NOMO-1 (cell line): ENCODE results near the gene PLA2G6.

Experiments
- DNase-seq, 2 experiments: peaks; one replicate each; lab custom pipeline; 2025; ENCODE audit not compliant: unreplicated experiment in 2 of 2; lab: John Stamatoyannopoulos, UW

PLA2G6 gene

DNA sequence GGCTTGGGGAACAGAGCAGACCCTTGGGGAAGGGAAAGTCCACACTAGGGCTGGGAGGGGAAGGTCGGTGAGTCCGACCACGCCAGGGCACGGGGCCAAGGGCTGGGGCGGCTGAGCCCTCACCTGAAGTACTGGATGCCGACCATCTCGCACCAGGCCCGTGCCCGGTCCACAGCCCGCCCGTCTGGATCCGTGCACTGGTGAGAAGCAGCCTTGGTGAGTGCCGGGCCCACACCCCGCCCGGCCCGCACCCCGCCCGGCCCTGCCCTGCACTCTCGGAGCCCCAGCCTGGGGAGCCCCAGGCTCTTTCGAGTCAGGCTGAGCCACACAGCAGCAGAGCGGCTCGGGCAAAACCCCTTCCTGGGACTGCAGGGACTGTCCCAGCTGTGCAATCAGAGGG lies 69.2 kb downstream of the PLA2G6 start:
- DNase-seq = no peak

DNA sequence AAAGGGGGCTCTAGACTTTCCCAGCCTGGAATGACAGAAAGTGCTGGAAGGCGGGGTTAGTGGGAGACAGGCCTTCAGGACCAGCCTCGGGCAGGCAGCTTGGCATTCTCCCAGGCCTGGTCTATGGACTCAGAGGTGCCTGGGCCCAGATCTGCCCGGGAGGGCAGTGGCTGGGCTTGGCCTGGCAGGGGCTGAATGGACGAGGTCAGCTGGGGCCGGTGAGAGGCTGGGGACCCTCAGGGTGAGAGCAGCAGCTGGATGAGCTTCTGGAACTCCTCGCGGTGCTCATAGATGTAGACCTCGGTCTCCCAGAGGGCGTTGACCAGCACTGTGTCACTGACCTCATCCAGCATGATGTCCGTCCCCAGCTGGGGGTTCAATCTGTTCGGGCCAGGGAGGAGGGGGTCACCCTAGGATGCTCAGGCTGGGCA lies 69.7 kb downstream of the PLA2G6 start:
- no peak for DNase-seq

- DNase-seq = no peak
These were observed 70.5 kb downstream of the PLA2G6 start for GRCh38 chr22:38110863-38111852.

GRCh38 chr22:38110008-38110862 lies 71.4 kb downstream of the PLA2G6 start, which contains the start of gene BAIAP2L2:
Gene BAIAP2L2, minus strand, starts transcription at chr22:38110684. Its CDS starts 159 bp downstream, at chr22:38110525.
- DNase-seq = no peak

GRCh38 chr22:38109371-38110001 lies 72.1 kb downstream of the PLA2G6 start:
- no peak for DNase-seq

- DNase-seq = no peak
These were observed 72.9 kb downstream of the PLA2G6 start for GRCh38 chr22:38108561-38109319.

DNA sequence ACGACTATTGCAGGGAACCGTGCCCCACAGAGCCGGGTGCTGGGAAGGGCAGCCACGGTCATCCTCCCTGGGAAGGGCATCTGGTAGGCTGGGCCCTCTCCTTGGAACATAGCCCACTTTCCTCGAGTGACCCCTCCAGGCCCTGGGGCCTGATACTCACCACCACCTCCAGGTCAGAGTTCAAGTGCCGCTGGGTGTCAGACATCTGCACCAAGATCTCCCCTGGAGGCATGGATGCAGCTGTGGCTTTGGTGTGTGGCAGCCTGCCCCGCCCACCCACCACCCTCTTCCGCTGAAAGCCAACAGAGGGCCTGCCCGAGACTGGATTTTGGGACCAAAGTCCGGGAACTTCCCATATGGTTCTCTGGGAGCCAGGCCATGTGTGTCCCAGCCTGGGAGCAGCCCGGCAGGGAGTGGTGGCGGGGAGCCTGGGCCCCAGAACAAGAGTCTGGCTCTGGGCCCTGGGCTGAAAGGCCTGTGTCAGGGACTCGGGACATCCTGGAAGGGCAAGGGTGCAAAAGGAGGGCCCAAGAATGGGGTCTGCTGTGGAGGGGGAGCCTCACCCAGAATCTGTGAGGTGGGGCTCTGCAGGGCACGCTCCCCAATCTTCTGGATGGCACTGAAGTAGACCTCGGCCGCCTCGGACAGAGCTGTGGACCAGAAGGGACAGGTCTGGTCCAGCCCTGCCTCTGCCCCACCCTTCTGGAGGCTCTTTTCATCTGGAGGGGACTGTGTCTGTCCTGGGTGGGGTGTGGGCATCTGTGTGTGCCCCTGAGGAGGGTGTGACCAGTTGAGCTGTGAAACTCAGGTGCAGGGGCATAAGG lies 73.7 kb downstream of the PLA2G6 start:
- no peak for DNase-seq

DNA sequence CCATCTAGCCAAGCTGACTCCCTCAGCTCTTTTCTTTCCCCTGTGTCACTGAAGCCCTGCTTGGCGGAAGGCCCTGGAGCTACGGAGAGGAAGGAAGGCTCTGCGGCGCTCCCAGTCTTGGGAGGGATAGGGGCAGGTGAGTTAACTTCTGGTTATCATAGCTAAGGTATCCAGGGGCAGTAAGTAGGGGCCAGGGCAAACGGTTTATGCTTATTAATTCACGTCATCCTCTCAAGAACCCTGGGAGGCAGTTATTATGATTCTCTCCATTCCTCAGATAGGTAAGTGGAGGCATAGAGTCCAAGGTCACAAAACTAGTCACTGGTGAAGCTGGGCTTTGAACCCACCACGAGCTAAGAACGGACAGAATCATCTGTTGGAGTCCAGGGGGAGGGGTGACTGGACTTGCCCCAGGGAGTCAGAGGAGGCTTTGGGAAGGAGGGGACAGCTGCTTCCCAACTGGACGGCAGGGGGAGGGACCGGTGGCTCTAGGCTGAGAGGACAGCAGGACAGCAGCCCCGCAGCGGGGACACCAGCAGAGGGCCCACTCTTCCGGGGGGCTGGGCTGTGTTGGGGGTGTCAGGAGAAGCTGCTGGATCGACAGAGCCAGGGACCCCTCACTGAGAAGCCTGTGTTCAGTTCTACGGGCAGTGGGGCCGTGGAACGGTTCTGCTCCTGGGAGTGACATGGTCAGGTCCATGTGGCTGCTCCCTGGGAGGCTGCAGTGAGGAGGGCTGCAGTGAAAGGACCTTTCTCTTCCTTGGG lies 74.6 kb downstream of the PLA2G6 start:
- no peak for DNase-seq

- DNase-seq = peak in 1 of 2 experiments; percentile 16
These were observed 77.5 kb downstream of the PLA2G6 start for GRCh38 chr22:38104084-38104483.

- DNase-seq = no peak
These were observed 78.0 kb downstream of the PLA2G6 start for GRCh38 chr22:38103641-38104040.

GRCh38 chr22:38098410-38099249 lies 83.0 kb downstream of the PLA2G6 start:
- DNase-seq = no peak

DNA sequence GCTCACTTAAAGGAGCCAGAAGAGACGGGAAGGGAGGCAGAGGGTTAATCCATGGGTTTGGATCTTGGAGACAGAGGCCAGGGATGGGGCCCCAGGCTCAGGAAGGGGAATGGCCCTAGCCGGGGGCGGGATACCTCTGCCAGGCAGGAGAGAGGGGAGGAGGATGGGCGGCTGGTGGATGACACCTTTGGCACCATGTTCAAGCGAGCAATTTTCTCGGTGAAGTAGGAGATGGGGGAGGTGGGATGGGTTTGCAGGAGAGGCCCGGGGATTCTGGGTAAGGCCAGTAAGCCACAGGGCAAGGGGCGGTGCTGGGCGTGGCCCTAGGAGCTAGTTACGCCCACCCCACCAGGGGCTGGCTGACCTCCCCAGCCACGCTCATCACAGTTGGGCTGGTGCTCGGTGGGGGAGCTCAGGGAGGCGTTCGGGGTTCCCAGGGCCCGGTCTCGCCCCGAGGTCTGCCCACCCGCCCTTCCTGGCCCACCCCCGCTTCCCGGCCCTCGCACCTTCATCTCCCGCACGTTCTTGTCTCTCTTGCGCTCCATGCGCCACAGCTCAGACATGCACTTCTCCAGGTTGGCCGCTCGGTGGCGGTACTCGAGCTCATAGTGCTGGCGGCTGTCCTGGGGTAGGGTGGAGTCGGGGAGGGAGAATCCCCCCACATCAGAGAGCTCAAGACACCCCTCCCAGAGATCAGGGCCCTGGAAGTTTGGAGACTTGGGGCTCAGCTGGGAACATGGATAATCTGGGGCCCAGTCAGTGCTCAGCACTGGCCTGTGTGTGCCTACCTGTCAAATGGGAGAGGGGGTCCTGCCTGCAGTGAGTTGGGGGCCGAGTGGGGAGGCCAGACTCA lies 83.8 kb downstream of the PLA2G6 start:
- no peak for DNase-seq

GRCh38 chr22:38097058-38097457 lies 84.6 kb downstream of the PLA2G6 start:
- no peak for DNase-seq

GRCh38 chr22:38089474-38089851 lies 92.2 kb downstream of the PLA2G6 start:
- DNase-seq = no peak

GRCh38 chr22:38088629-38089473 lies 92.8 kb downstream of the PLA2G6 start:
- no peak for DNase-seq

DNA sequence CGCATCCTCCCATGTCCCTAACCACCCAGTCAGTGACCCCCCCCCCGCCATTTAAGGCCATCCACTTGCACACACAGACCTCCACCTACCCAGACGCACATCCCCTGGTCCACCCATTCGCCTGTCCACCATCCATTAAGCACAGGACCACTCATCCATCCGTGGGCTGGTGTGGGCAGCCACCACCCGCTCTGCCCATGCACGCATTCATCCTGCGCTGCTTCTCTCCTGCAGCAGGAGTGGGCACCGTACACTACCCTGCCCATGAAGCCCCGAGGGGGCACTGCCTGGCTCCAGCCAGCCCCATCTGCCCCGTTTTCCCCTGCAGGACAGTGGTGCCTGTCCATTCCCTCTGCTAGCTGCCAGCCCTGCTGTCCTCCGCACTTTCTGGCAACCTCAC lies 93.8 kb downstream of the PLA2G6 start:
- no peak for DNase-seq
